ENCODE data around the gene CLIP2.

CLIP2 gene

GRCh38 chr7:74291535-74291934, 2.3 kb downstream of the CLIP2 start:
- H3K4me3 ChIP-seq (ENCODE audit: low read depth, low read length) = no peak overlapping the region
- POLR2A ChIA-PET = no interaction called here
- CTCF ChIA-PET = interaction anchor here (1.2 to 3.2 kb wide), 2 partner anchors 8 to 110 kb away, joined by 4 to 17 read pairs; no protein-coding TSS in a partner anchor
- no peak for TF ChIP-seq CTCF (IDR thresholded peaks at IDR 0.05; ENCODE audit: insufficient read depth, low read length, missing control alignments)
- DNase-seq (ENCODE audit: low read depth, low spot score) = no peak

- no peak overlapping the region for H3K4me3 ChIP-seq (ENCODE audit: low read depth, low read length)
- DNase-seq (ENCODE audit: low read depth, low spot score) = no peak
- TF ChIP-seq CTCF (IDR thresholded peaks at IDR 0.05; ENCODE audit: insufficient read depth, low read length, missing control alignments) = no peak
- CTCF ChIA-PET = interaction anchor here (1.3 to 3.2 kb wide), 2 partner anchors 87 to 108 kb away, joined by 6 to 17 read pairs; no protein-coding TSS in a partner anchor
- POLR2A ChIA-PET = no interaction called here
Measured at GRCh38 chr7:74292757-74293576, 3.8 kb downstream of the CLIP2 start.

GRCh38 chr7:74293577-74293908, 4.3 kb downstream of the CLIP2 start:
- ChIA-PET CTCF (no interaction called here), POLR2A (no interaction called here)
- TF ChIP-seq CTCF (IDR thresholded peaks at IDR 0.05; ENCODE audit: insufficient read depth, low read length, missing control alignments) = no peak
- H3K4me3 ChIP-seq (ENCODE audit: low read depth, low read length) = no peak overlapping the region
- no peak for DNase-seq (ENCODE audit: low read depth, low spot score)

- no peak for TF ChIP-seq CTCF (IDR thresholded peaks at IDR 0.05; ENCODE audit: insufficient read depth, low read length, missing control alignments)
- POLR2A ChIA-PET = no interaction called here
- CTCF ChIA-PET = interaction anchor here (2.6 kb wide), 1 partner anchor 107 kb away, joined by 14 read pairs; no protein-coding TSS in a partner anchor
- DNase-seq (ENCODE audit: low read depth, low spot score) = no peak
- peak overlapping the region; percentile 15; the same call in 1 of the 2 replicates for H3K4me3 ChIP-seq (ENCODE audit: low read depth, low read length)
Measured at GRCh38 chr7:74294191-74294998, 5.2 kb downstream of the CLIP2 start.

GRCh38 chr7:74297516-74298233, 8.5 kb downstream of the CLIP2 start:
- CTCF ChIA-PET = interaction anchor here (1.3 to 1.6 kb wide), 3 partner anchors 9 to 103 kb away, joined by 3 to 6 read pairs (median 4); no protein-coding TSS in a partner anchor
- POLR2A ChIA-PET = no interaction called here

More at GRCh38 chr7:74297516-74298233, 8.5 kb downstream of the CLIP2 start:
- no peak overlapping the region for H3K4me3 ChIP-seq (ENCODE audit: low read depth, low read length)
- no peak for DNase-seq (ENCODE audit: low read depth, low spot score)
- TF ChIP-seq CTCF (IDR thresholded peaks at IDR 0.05; ENCODE audit: insufficient read depth, low read length, missing control alignments) = no peak

Data from AG04449 (cell line).